Left ventricle myocardium superior (tissue), 1 donor: Measurements from ENCODE around the gene UNC5C. TPM values are rescaled to one million over a fixed set of nuclear protein-coding genes. Genes with fewer than 3 reads are reported as not detected.

Experiments
- ATAC-seq: fragments of 200-7000 bp; cut with Tn5 transposase; one replicate; pipeline ENCODE4 v1.9.1; 2020; ENCODE audit warnings: mild to moderate bottlenecking, moderate library complexity
- DNase-seq: peaks from one replicate; pipeline ENCODE4 v3.0.0-alpha.2; 2020
- intact Hi-C: fragments of 100-400 bp; cut with micrococcal nuclease; formaldehyde crosslinking; loops from one replicate; pipeline ENCODE4 v1.11.0; 2022
- total RNA-seq: library from RNA; stranded (reverse); fragmentation: NEBNext Ultra II Directional; extraction: Animal tissue kit (Norgen Biotek cat#: 25700); gene quantifications from one replicate; pipeline ENCODE4 v1.2.1, GENCODE V29; 2021
- donor health status: DM: no; HTN: yes; CAD: no; lungs with severe emphysema.

UNC5C gene
- total RNA-seq, 1 donor from 2014 or later: 0.72 TPM

DNA sequence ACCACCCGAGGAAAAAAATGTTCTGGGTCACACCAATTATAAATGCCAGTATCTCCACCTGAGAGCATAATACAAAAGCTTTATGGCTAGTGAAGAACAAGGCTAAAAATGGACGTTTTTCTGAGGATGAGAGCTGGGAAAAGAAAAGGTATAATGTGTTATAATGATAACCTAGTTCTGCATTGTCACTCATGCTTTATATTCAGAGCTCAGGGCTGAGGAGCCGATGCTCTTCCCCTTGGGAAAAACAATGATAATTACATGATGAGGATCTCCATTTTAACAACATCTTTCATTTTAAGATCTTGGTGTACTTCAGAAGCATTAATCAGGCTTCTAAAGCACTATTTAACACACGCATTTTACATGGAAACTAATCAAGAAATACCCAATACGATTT, 333.7 kb downstream of the UNC5C start:
- DNase-seq: no peak
- ATAC-seq: no peak
- intact Hi-C loops: no loop called here

DNA sequence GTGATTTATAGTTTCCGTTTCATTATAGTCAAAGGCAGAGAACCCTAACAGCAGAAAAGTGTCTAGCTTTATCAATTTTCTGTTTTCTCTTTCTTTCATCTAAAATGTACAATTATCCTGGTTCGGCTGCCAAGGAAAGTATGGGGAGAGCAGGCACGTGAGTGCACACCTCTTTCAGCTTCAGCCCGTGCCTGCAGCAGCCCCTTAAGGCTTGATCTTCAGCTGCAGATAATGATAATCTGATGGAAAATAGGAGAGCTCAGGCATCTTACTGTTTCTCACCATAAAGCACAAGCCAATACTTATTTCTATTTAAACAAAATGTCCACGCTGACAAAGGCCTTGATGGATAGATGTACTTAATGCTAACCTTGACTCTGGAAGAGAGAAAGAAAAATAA, 334.4 kb downstream of the UNC5C start:
- intact Hi-C loops: no loop called here
- ATAC-seq: no peak

DNA sequence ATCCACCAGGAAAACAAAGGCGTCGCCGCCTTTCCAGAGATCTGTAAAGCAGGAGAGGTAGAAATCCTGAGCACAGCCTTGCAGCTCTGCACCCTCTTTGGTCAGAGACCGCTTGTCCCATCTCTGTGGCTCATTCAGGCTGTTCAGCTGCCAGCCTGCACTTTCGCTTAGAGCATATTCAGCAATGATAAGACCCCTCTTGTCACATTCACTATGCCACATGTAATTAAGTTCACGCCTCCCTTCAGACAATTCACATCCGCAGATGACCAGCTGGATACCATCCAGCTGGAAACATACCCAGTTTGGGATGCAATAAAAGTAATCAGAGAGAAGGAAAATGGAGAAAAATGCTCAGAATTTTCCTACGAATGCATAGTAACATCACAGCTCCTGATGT, 335.4 kb downstream of the UNC5C start:
- no peak for DNase-seq
- ATAC-seq: no peak
- intact Hi-C loops: no loop called here

More for the DNA sequence above, 334.4 kb downstream of the UNC5C start:
- DNase-seq: no peak

DNA sequence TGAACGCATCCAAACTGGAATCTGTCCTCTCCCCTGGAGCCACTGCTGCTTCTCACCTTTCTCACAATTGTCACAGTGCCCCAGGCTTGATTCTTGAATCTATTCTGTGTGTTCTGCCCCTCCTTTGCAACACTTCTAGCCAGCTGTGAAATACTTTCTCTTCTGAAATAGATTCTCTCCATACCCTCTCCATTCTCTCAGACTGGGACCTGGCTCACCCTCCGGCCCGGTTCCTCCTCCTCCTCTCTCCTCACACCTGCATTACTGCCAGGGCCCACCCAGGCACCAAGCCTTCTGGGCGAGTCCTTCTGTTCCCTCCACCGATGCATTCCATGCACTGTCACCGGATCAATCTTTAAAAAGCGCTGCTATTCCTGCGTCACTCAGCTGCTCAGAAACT, 336.1 kb downstream of the UNC5C start:
- no peak for ATAC-seq
- no peak for DNase-seq
- intact Hi-C loops: no loop called here

DNA sequence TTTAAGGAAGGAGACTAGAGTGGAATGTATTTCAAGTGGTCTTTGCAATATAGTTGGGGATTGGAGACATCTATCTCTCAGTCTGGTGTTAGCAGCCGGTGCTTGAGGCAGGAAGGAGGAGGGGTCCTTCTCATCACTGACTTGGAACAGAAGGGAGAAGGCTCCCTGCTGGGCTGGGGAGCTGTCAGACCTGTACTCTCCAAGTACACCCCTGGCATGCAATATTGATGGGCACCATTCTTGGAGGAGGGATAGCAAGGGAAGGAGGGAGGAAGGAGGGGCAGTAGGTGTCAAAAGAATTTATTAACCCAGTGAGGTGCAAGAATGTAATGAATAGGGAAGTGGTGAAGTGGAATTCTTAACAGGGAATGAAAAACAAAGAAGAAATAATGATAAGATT, 338.8 kb downstream of the UNC5C start:
- no peak for DNase-seq
- no peak for ATAC-seq
- intact Hi-C loops: no loop called here

DNA sequence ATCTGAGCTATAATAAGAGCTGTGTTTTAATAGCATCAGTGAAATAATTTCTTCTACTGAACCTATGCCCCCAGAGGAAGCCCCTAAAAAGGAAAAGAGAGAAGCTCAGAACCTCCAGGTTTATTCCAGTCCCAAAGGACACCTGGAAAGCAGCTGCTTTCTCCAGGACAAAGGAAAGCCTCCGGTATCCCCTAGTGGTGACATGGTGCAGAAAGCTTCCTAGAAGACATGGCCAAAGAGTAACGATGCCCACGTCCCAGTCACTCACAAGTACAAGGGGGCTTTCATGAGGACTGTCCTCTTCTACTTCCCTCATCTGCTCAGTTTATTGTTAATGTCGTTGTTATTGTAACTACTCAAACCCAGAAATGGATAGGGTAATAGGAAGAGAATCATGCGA, 343.9 kb downstream of the UNC5C start:
- ATAC-seq: no peak
- no peak for DNase-seq
- intact Hi-C loops: no loop called here

DNA sequence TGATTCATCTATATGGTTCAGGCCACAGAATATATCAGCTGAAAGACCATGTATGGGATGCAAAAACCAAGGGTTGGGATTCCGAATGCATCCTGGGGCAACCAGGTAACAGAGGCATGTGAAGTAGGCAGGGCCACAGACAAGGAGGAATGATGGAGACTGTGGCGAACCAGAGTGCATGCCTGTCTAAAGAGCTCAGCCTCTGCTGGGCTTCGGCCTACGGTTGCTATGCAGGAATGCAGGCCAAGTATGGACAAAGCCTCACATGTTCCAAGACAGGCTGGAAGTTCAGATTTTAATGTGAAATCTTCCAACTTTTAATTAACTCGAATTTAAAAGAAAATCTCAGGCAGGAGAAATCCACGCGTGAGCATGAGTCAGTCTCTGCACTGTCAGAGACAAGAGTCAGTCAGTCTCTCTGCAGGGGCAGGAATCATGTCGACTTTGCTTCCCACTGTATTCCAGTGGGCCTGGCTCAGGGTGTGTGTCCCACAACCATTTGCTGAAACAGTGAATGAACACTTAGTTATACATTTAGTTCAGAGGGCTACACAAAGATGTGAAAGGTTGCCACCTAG, 344.4 kb downstream of the UNC5C start:
- ATAC-seq: peak; percentile 43
- intact Hi-C loops: no loop called here

DNA sequence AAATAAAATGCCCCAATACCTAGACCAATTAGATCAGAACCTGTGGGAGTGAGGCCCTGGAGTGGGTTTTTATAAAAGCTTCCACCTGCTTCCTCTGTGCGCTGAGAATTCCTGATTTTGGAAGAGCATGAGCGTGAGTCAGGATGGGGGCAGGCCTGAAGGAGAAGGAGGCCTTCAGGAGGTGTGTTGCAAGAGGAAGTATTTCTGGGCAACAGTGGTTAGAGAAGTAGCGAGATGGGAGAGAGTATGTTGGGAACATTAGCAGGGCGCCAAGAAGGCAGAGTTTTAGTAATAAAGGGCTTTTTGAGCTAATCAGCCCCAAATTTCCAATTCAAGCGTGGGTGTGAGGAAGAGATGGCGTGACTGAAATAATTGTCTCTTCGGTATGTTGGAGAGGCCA, 349.8 kb downstream of the UNC5C start:
- DNase-seq: no peak
- intact Hi-C loops: no loop called here
- no peak for ATAC-seq

More for the DNA sequence above, 344.4 kb downstream of the UNC5C start:
- no peak for DNase-seq

DNA sequence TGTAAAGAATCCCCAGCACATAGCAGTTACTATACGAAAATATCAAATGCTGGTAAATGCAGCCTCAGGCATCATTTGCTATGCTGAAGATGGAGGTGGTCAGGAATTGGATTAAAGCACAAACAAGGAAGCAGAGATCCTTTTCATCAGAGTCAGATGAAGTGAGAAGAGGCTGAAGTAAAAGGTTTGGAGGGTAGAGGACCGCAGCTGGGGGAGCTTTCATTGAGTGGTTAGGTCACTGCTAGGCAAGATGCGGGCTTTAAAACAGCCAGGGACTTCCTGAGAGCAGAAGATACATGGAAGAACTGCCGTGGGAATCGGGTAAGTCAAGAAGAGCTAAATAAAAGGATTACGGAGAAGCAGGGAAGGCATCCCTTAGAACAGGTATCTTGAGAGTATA, 351.4 kb downstream of the UNC5C start:
- ATAC-seq (no peak), DNase-seq (no peak)
- intact Hi-C loops: no loop called here

DNA sequence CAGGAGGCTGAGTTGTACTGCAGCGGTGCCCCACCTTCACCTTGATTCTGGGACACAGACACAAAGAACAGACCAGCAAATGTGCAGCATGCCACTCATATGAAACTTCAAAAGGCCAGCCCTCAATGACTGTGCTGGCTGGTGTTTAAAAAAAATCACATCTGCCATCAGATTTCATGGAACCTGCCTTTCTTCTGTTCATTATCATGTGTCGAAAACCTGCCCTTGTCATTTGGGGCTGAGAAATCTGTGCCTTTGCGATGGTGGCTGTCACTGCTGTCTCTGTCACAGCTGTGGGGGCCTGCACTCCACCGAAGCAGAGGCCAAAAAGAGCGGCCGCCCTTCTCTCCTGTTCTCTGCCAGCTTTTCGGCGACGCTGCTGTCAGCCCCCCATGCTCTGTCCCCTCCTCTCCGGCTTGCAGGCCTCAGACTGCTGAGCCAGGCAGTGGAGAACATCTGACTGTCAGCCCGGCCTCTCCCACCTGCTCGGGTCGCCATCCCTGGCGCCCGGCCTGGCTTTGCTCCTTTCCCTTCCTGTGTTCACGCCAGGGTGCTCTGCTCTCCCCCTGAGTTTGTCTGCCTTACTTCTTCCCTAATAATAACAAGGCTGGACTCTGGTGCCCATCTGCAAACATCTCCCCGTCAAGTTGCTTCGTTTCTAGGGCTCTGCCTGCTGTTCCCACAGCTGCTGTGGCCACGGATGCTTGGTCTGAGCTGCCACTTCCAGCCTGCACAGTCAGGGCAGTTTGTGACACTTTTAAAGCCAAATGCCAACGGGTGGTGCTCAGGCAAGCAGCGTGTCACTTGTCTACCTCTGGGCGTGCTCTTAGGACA, 355.2 kb downstream of the UNC5C start:
- intact Hi-C loops: no loop called here
- DNase-seq (no peak), ATAC-seq (peak; percentile 27)

DNA sequence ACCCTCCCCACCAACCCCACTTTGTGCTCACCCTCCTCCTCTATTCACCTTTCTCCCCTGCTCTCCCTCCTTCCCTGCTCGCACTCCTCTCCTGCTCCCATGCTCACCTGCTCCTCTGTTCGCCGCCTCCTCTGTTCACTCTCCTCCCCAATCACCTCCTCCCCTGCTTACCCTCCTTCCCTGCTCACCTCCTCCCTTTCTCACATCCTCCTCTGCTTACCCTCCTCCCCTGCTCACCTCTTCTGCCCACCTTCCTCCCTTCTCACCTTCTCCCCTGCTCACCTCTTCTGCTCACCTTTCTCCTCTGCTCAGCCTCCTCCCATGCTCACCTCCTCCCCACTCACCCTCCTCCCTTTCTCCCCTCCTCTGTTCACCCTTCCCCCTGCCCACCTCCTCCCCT, 357.2 kb downstream of the UNC5C start:
- no peak for ATAC-seq
- no peak for DNase-seq
- intact Hi-C loops: no loop called here

DNA sequence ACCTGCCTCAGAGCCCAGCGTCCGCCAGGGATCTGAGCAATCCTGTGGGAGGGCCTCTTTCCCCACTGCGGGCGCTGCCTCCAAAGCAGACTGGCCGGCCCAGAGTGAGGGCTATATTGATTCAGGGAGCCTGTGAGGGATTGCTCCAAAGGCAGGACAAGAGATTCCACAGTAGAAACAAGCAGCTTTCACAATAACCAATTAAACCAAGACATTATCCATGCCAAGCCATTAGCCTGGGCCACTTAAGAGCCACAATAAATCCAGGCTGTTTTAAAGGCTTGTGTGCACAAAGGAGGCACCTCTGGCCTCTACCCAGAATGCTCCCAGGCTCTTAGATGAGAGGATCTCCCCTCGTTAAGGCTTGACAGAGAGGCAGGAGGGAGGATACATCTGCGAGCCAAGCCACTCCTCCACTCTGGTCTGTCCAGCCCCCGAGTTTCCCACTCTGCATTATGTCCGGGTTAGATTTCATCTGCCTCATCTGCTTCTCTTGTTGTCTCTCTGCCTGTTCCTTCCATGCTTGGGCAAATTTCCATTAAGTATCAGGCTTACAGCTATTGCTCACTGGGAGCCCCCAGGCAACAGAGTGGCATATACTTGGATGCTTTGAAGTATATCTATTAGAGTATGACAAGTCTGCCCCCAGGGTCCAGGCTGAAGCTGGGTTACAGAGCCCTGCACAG, 357.9 kb downstream of the UNC5C start:
- DNase-seq (no peak), ATAC-seq (no peak)
- intact Hi-C loops: no loop called here

DNA sequence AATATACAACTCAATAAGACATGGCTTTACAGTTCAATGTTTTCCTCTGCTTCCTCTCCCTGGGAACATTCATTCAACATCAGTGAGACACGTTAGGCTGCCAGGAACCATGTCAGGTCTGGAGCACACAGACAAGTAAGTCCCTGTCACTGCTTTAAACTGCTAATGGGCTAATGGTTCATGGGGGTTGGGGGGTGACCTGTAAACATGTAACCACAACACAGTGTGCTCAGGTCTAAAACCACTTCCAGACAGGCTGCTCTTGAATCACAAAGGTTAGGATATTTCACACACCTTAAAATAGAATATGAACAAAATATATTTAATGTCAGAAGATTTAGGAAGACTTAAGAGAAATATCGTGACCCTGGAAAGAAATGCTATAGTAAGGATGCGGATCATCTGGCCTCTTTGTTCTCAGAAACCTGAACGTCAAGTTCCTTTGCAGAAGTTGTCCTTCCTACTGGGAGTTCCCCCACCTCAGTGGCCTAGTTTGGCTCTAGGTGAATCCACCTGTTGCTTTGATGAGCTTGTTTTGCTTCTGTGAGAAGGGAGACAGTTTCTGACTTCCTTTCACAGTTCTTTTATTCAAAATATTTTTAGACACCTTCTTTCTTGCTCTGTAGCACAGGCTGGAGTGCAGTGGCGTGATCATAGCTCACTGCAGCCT, 359.9 kb downstream of the UNC5C start:
- DNase-seq: no peak
- no peak for ATAC-seq
- intact Hi-C loops: no loop called here

DNA sequence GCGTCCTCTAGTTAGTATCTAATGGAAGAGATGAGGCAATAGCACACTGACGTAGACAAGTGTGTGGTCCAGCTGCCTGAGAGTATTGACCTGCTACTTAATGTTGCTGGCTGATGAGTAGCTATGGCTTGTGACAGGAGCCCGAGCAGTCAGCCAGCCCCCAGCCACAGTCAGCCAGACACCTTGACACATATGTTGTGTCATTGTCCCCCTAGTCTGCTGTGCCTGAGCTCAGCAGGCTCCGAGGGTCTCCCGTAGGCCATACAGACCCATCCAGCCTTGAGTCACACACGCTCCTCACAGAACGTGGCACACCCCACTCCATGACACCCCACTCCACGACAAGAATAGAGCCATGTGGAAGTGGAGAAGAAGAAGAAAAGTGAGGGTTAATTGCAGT, 362.1 kb downstream of the UNC5C start:
- DNase-seq (no peak), ATAC-seq (no peak)
- intact Hi-C loops: no loop called here

DNA sequence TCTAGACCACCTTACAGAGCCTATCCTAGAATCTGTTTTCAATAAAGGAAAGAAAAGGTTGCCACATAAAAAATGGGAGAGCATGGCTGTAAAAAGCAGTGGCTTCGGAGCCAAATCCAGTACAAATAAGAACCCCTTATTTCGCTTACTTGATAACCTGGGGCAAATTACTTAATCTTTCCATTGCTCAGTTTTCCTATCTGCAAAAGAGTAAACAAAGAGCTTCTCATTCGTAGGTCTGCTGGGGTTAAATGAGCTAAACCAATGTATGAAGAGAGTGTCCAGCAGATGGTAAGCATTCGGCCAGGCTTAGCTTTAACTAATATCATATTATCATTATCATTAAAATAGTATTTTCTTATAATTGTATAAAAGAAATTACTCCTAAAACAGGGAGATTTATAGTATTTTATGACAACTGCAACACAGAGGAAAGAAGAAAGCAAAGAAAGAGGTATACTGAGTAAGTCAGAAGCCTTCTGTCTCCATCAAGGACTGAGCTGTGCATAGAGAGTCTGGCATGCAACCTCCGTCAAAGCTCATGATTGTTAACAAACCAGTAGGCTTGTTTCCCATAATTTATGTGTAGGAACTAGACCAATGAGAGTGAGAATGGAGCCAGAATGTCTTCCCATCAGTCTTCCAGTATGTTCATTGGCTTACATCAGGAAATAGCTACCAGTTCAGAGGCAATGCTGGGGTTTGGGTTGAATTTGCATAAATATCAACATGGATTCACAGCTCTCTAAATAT, 364.9 kb downstream of the UNC5C start:
- ATAC-seq (no peak), DNase-seq (no peak)
- intact Hi-C loops: no loop called here

DNA sequence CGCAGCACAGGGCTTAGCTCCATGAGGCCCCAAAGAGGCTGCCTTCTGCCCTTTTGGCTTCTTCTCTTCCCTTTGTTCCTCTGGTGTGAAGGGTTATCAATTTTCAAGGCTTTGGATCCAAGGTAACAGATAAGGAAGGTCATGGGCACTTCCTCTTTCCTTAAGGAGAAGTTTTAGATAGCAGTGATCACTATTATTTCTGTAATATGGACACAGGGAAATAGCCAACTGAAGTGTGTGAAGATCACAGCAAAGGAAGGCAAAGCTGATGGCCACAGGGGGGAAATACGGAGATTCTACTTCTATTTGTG, 366.8 kb downstream of the UNC5C start:
- DNase-seq (no peak), ATAC-seq (no peak)
- intact Hi-C loops: no loop called here

DNA sequence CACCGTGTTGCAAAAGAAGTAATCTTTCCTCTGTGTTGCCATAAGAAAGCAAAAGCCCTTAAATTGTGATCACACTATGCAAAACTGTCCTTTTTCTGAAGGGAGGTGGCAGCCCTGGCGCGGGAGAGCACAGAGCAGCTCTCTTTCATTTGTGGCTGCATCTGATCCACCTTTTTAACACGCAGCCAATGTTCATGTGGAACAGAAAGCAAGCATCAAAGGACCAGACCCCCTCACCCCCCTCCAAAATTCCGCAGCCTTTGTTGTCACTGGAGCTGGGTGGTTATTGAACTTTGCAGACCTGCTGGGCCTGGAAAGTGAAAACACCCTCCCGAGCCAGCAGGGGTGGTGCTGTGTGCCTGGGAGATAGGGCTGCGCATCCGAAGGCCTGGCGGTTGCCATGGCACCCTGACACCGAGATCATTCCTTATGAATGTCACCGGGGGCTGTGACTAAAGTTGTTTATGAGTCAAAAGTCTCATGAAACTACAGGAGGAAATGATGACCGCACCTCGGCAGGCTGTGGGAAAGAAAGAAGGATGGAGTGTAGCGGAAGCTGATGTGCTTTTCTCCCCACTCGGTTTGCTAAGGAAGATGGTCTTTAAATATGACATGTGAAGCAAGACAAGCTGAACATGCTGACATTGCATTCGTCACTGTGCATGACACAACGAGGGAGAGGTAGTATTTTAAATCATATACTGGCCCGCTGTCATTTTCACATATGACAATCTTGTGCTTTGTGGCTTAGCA, 367.4 kb downstream of the UNC5C start:
- DNase-seq (no peak), ATAC-seq (no peak)
- intact Hi-C loops: no loop called here

DNA sequence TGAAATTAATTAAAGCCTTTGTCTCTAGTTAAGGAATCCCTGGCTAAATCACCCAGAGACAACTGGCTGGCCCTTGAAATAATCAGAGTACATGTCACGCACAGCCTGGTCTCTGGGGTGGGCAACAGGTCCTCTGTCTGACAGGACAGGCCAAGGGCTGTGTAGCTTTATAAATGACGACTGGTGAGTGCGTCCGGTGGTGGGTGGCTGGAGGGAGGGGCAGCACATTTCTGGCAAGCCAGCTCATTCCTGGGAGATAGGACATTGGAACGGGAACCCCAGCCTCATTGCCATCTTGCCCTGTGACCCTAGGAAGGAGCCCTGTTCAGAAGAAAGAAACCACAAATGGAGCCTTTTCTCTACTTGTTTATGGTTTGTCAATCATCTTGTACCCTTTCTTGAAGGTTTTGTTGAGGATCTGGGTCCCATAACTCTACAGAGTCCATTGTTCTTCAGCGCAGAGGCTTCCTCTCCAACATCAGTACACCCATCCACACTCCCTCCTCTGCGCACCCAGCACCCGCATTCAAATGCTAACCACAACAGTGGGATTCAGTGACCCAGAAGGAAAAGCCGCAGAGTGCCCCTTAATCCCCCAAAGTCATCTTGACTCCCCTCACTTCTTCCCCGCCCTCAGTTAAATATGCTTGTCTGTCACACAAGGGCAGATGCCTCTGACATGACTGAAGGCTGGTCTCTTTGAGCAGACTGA, 368.1 kb downstream of the UNC5C start:
- DNase-seq (no peak), ATAC-seq (no peak)
- intact Hi-C loops: no loop called here
